Activated naive CD8-positive, alpha-beta T cell treated with anti-CD3 and anti-CD28 coated beads, Interleukin-2, amount 50 U/mL, for 24 hours (primary cell): ENCODE results near the gene STING1.
"Not testable (repeated sequence)": the region's sequence is repeated elsewhere in the genome, so short reads cannot be mapped to it uniquely, and the experiment has no call there.

Experiments
- ATAC-seq: fragments of 150-1000 bp; cut with Tn5 transposase; one replicate; pipeline ENCODE4 v1.10.0; 2021
- DNase-seq: peaks from one replicate; pipeline ENCODE4 v3.0.0; 2021
- H3K27ac Mint-ChIP-seq: one replicate; pipeline ENCODE4 v1.8.0; 2021; ENCODE audit warnings: mild to moderate bottlenecking, mixed read lengths
- H3K27me3 Mint-ChIP-seq: one replicate; pipeline ENCODE4 v1.8.0; 2021; ENCODE audit warnings: mixed read lengths
- H3K36me3 Mint-ChIP-seq: one replicate; pipeline ENCODE4 v1.8.0; 2021; ENCODE audit warnings: low read depth, mixed read lengths
- H3K4me1 Mint-ChIP-seq: one replicate; pipeline ENCODE4 v1.8.0; 2021; ENCODE audit warnings: mixed read lengths
- H3K4me3 Mint-ChIP-seq: one replicate; pipeline ENCODE4 v1.8.0; 2021; ENCODE audit warnings: mild to moderate bottlenecking, moderate library complexity, mixed read lengths
- H3K9me3 Mint-ChIP-seq: one replicate; pipeline ENCODE4 v1.8.0; 2021; ENCODE audit warnings: mixed read lengths

The STING1 gene

GRCh38 chr5:139481580-139482049 lies 943 bp downstream of the STING1 start:
- peak overlapping the region; percentile 84 for H3K4me3 Mint-ChIP-seq
- ATAC-seq = peak; percentile 20
- no peak for DNase-seq

GRCh38 chr5:139481122-139481533 lies 1.4 kb downstream of the STING1 start:
- DNase-seq (no peak), ATAC-seq (peak; percentile 12)
- peaks cover 34% of the 10 kb centered on the region for H3K4me1 Mint-ChIP-seq
- peak overlapping the region; percentile 84 for H3K4me3 Mint-ChIP-seq
- H3K9me3 Mint-ChIP-seq = no peaks in the 10 kb centered on the region
- H3K27me3 Mint-ChIP-seq = no peaks in the 10 kb centered on the region
- H3K36me3 Mint-ChIP-seq = peaks cover 13% of the 10 kb centered on the region
- peak overlapping the region; percentile 73 for H3K27ac Mint-ChIP-seq

More at GRCh38 chr5:139481580-139482049, 943 bp downstream of the STING1 start:
- H3K9me3 Mint-ChIP-seq = no peaks in the 10 kb centered on the region
- peak overlapping the region; percentile 89 for H3K27ac Mint-ChIP-seq
- no peaks in the 10 kb centered on the region for H3K27me3 Mint-ChIP-seq
- H3K36me3 Mint-ChIP-seq = peaks cover 11% of the 10 kb centered on the region
- peaks cover 34% of the 10 kb centered on the region for H3K4me1 Mint-ChIP-seq

GRCh38 chr5:139479729-139480128 lies 2.8 kb downstream of the STING1 start:
- H3K4me3 Mint-ChIP-seq, ATAC-seq, H3K27ac Mint-ChIP-seq, H3K27me3 Mint-ChIP-seq, H3K9me3 Mint-ChIP-seq, DNase-seq: not testable (repeated sequence)
- Mint-ChIP-seq H3K36me3 (peaks cover 24% of the 10 kb centered on the region), H3K4me1 (peaks cover 47% of the 10 kb centered on the region)

GRCh38 chr5:139478657-139479423 lies 3.7 kb downstream of the STING1 start:
- ATAC-seq, H3K4me3 Mint-ChIP-seq, H3K9me3 Mint-ChIP-seq, H3K27me3 Mint-ChIP-seq, DNase-seq: not testable (repeated sequence)
- Mint-ChIP-seq H3K27ac (peak overlapping the region; percentile 57), H3K36me3 (peaks cover 24% of the 10 kb centered on the region), H3K4me1 (peaks cover 54% of the 10 kb centered on the region)

DNA sequence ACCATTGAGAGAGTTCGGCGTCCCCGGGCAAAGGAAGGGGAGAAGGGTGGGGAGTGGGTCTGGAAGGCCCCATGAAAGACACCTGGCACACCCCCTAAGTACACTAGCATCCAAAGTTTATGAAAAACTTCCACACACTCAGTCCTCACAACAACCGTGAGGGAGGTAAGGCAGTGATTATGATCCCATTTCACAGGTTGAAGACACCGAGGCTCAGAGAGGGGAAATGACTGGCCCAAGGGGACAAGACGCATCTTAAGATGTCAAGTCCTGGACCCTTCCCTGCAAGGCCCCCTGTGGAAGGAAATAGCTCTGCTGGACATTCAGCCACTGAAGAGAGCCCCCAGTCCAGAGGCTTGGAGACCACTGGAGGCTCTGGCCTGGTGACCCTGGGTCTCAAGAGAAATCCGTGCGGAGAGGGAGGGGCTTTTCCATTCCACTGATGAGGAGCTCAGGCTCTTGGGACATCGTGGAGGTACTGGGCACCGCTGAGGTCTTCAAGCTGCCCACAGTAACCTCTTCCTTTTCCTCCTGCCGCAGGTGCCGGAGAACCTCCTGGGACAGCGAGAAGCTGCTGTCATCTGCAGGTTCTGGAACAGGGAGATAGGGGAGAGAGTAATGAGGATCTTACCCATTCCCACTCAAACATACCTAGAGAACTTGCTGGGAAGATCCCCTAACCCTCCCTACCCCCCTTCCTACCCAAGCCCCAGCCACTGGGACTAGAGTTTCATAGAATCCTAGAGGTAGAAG lies 6.5 kb downstream of the STING1 start:
- DNase-seq = no peak
- no peaks in the 10 kb centered on the region for H3K27me3 Mint-ChIP-seq
- no peaks in the 10 kb centered on the region for H3K9me3 Mint-ChIP-seq
- peaks cover 22% of the 10 kb centered on the region for H3K36me3 Mint-ChIP-seq
- H3K4me1 Mint-ChIP-seq = peaks cover 53% of the 10 kb centered on the region
- ATAC-seq = no peak
- H3K27ac Mint-ChIP-seq = no peak overlapping the region
- no peak overlapping the region for H3K4me3 Mint-ChIP-seq

GRCh38 chr5:139474890-139475791 lies 7.4 kb downstream of the STING1 start:
- no peaks in the 10 kb centered on the region for H3K27me3 Mint-ChIP-seq
- ATAC-seq (no peak), DNase-seq (no peak)
- peak overlapping the region; percentile 44 for H3K27ac Mint-ChIP-seq
- H3K4me1 Mint-ChIP-seq = peaks cover 54% of the 10 kb centered on the region
- peaks cover 16% of the 10 kb centered on the region for H3K36me3 Mint-ChIP-seq
- no peaks in the 10 kb centered on the region for H3K9me3 Mint-ChIP-seq
- peak overlapping the region; percentile 18 for H3K4me3 Mint-ChIP-seq

- H3K36me3 Mint-ChIP-seq = peaks cover 13% of the 10 kb centered on the region
- H3K4me1 Mint-ChIP-seq = peaks cover 58% of the 10 kb centered on the region
- H3K4me3 Mint-ChIP-seq = no peak overlapping the region
- peak overlapping the region; percentile 26 for H3K27ac Mint-ChIP-seq
- no peaks in the 10 kb centered on the region for H3K9me3 Mint-ChIP-seq
- H3K27me3 Mint-ChIP-seq = no peaks in the 10 kb centered on the region
- no peak for ATAC-seq
- no peak for DNase-seq
These were observed 9.0 kb downstream of the STING1 start for GRCh38 chr5:139473565-139473964.

DNA sequence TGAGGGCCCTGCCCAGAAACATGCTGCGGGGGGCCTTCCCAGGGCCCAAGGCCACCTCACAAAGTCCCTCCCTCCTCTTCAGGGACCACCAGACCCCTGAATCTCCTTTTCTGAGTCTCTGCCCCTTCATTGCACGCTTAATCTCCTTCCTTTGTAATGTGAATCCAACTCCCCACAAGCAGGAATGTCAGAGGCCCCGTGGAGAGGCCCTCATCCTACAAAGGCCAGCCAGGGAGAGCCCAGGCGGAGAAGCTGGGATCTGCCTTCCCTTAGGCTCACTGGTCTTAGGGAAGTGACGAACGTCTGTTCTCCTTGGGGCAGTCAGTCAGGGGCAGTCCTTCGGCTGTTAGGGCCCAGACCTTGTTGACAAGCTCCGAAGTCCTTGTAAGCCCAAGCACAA lies 9.5 kb downstream of the STING1 start:
- Mint-ChIP-seq H3K4me3 (no peak overlapping the region), H3K36me3 (peaks cover 13% of the 10 kb centered on the region), H3K4me1 (peaks cover 62% of the 10 kb centered on the region), H3K27me3 (no peaks in the 10 kb centered on the region), H3K27ac (no peak overlapping the region), H3K9me3 (no peaks in the 10 kb centered on the region)
- DNase-seq = no peak
- ATAC-seq = no peak

DNA sequence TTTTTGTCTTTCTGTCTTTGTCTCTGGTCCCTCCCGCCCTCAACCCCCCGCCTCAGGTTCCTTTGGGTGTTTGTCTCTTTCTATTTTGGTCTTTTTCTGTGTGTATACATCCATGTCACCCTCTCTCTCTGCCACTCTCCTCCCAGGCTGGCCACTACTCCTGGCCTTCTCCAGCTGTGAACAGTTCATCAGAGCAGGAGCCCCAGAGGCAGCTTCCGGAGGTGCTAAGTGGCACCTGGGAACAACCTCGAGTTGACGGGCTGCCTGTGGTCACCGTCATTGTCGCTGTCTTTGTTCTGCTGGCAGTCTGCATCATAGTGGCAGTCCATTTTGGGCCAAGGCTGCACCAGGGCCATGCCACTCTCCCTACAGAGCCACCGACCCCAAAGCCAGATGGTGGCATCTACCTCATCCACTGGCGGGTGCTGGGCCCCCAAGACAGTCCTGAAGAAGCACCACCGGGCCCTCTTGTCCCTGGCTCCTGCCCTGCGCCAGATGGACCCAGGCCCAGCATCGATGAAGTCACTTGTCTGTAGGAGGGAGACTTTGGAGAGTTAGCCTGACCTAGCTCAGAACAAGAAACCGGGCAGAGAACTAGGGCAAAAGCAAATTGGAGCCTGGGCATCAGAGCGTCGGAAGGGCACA lies 10.1 kb downstream of the STING1 start:
- ATAC-seq (no peak), DNase-seq (no peak)
- Mint-ChIP-seq H3K27me3 (no peaks in the 10 kb centered on the region), H3K27ac (no peak overlapping the region), H3K36me3 (peaks cover 13% of the 10 kb centered on the region), H3K9me3 (no peaks in the 10 kb centered on the region), H3K4me1 (peaks cover 63% of the 10 kb centered on the region), H3K4me3 (no peak overlapping the region)

DNA sequence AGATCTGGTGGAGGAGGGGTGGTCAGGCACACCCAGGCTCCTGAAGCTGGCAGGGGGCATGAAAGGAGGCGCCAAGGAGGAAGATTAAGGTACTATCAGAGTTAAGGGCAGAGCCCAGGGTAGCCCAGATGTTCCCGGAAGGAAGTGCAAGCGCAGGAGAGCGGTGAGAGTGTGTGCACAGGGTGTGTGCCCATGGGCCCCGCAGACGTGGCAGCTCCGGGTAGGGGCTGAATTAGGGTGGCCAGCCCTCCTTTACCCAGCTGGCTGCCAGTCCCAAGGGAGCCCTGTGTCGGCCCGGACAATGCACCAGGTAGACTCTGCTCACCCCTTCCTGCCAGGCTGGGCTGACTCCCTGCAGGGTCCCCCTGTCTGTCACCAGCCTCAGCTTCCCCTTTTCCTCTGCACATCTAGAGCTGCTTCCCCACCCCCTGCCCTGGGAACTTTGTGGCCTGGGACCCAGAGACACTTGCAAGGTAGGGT lies 11.7 kb downstream of the STING1 start, which contains the start of gene SMIM33:
Gene SMIM33, plus strand, starts transcription at position 184 of the 480 bp plus-strand sequence. Its CDS starts 118 bp downstream, at position 302.
- H3K4me3 Mint-ChIP-seq = peak within 1 kb of the TSS; percentile 63
- H3K36me3 Mint-ChIP-seq = peaks cover 9% of the 10 kb centered on the region
- DNase-seq (peak; percentile 34), ATAC-seq (peak; percentile 56)
- H3K4me1 Mint-ChIP-seq = peaks cover 61% of the 10 kb centered on the region
- no peaks in the 10 kb centered on the region for H3K27me3 Mint-ChIP-seq
- no peaks in the 10 kb centered on the region for H3K9me3 Mint-ChIP-seq
- H3K27ac Mint-ChIP-seq = peak within 1 kb of the TSS; percentile 88

DNA sequence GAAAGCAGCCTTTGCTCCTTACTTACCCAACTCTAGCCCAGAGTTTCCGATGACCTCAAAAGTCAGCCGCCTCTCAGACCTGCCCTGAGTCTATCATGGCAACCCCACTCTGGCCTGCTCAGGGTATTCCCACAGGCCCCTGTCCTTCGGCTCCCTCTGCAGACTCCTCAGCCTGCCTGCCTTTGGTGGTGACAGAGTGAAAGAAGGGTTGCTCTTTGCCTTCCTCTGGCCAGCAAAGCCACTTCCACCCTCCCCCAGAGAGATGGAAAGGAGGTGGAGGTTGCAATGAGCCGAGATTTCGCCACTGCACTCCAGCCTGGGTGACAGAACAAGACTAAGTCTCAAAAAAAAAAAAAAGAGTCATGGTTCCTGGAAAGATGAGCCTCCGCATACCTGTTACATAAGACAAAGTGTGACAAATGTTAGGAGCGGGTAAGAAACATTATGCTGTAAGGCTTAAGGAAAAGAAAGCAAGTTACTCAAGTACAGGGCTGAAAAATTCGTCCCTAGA lies 14.1 kb downstream of the STING1 start:
- Mint-ChIP-seq H3K27me3 (no peaks in the 10 kb centered on the region), H3K9me3 (no peaks in the 10 kb centered on the region), H3K27ac (no peak overlapping the region), H3K4me1 (peaks cover 40% of the 10 kb centered on the region), H3K36me3 (no peaks in the 10 kb centered on the region), H3K4me3 (no peak overlapping the region)
- ATAC-seq (peak; percentile 77), DNase-seq (peak; percentile 36)

GRCh38 chr5:139462586-139463276 lies 19.8 kb downstream of the STING1 start, which contains the start of gene ECSCR:
TSS of gene ECSCR (minus strand) at chr5:139462743. CDS start at chr5:139462670, 73 bp downstream.
- ATAC-seq (no peak), DNase-seq (no peak)
- no peaks in the 10 kb centered on the region for H3K9me3 Mint-ChIP-seq
- H3K4me1 Mint-ChIP-seq = peaks cover 36% of the 10 kb centered on the region
- no peaks in the 10 kb centered on the region for H3K27me3 Mint-ChIP-seq
- H3K27ac Mint-ChIP-seq = peak within 1 kb of the TSS; percentile 22
- H3K36me3 Mint-ChIP-seq = no peaks in the 10 kb centered on the region
- no peak within 1 kb of the TSS for H3K4me3 Mint-ChIP-seq

DNA sequence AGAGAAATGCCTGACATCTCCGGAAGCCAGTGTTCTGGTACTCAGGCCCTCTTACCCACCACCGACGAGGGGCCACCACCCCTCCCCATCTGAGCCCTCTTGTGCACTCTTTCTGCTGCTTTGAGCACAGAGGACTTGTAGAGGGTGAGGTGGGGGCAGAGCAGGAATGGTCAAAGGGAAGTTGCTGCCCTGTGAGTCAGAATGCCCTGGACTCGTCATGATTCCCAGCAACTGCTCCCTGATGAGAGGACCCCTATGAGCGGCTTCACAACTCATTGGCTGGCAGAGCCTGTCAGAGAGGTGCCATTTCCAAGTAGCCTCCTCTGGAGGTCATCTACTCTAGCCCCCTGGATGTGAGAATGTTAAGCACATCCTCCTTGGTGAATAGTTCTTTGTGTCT lies 20.9 kb downstream of the STING1 start:
- no peak for DNase-seq
- Mint-ChIP-seq H3K27ac (no peak overlapping the region), H3K4me1 (peaks cover 45% of the 10 kb centered on the region), H3K4me3 (no peak overlapping the region), H3K27me3 (no peaks in the 10 kb centered on the region), H3K36me3 (no peaks in the 10 kb centered on the region), H3K9me3 (no peaks in the 10 kb centered on the region)
- ATAC-seq = no peak
